Heart right ventricle (tissue), 16 donors: ENCODE measurements around the gene NCKAP5. TPM values are rescaled to one million over a fixed set of nuclear protein-coding genes. Genes with fewer than 3 reads are reported as not detected.

ENCODE experiments used
- ATAC-seq, 8 donors: fragments of 200-7000 bp; cut with Tn5 transposase; one replicate each; pipeline ENCODE4 v1.9.1; 2020; ENCODE audit warnings: mild to moderate bottlenecking in 8 of 8, moderate library complexity in 8 of 8, moderate number of reproducible peaks in 1 of 8
- DNase-seq, 2 donors: peaks; one replicate each; pipeline ENCODE4 v3.0.0-alpha.2; 2020
- H3K27ac ChIP-seq, 10 donors: fragments of 200-600 bp; sonication (generic) in 2 of 10; one replicate each; pipeline versions ENCODE4 v1.5.0 to v1.8.0; 2020 to 2022; ENCODE audit warnings: mild to moderate bottlenecking in 3 of 10
- H3K27me3 ChIP-seq, 7 donors: fragments of 200-600 bp; one replicate each; pipeline ENCODE4 v1.8.0; 2021 to 2022; ENCODE audit warnings: mild to moderate bottlenecking in 2 of 7
- H3K36me3 ChIP-seq, 9 donors: fragments of 200-600 bp; sonication (generic) in 1 of 9; one replicate each; pipeline versions ENCODE4 v1.5.0 to v1.8.0; 2020 to 2022; ENCODE audit warnings: mild to moderate bottlenecking in 2 of 9
- H3K4me1 ChIP-seq, 9 donors: fragments of 200-600 bp; sonication (generic) in 1 of 9; one replicate each; pipeline versions ENCODE4 v1.5.0 to v1.8.0; 2020 to 2022; ENCODE audit warnings: mild to moderate bottlenecking in 4 of 9
- H3K4me3 ChIP-seq, 10 donors: fragments of 200-600 bp; sonication (generic) in 2 of 10; one replicate each; pipeline versions ENCODE4 v1.5.0 to v1.8.0; 2020 to 2022; ENCODE audit warnings: mild to moderate bottlenecking in 7 of 10, moderate library complexity in 2 of 10
- H3K9me3 ChIP-seq, 11 donors: fragments of 200-600 bp in 10 of 11; sonication (generic) in 2 of 11; one replicate each; pipeline versions ENCODE4 v1.5.0 to v1.8.0; 2013 to 2022; ENCODE audit warnings: mild to moderate bottlenecking in 2 of 11, control low read depth in 1 of 11, moderate library complexity in 1 of 11
- CTCF ChIP-seq, 9 donors: fragments of 200-600 bp; sonication (generic) in 2 of 9; IDR thresholded peaks; one replicate each; pipeline versions ENCODE4 v1.5.0 to v1.8.0; 2021 to 2022; ENCODE audit warnings: antibody characterized with exemption in 9 of 9, mild to moderate bottlenecking in 5 of 9, moderate library complexity in 1 of 9
- WGBS, 2 donors: extraction: QIAGEN DNeasy Blood & Tissue Kit; methylation state at CpG; one replicate each; pipeline ENCODE4 v1.1.7; 2013; ENCODE audit warnings: inconsistent platforms in 1 of 2; 5-methylcytosine and 5-hydroxymethylcytosine counted together
- intact Hi-C, 10 donors: fragments of 100-400 bp; cut with DNase I; formaldehyde crosslinking; loops; one replicate each; pipeline versions ENCODE4 v1.11.1 to v1.14.2; 2022
- polyA plus RNA-seq, 2 donors: library from polyadenylated mRNA; stranded (reverse); fragments of 200-250 nt; gene quantifications; one replicate each; pipeline ENCODE4 v1.2.3, GENCODE V29; 2013
- total RNA-seq, 10 donors: library from RNA; stranded (reverse); fragmentation: NEBNext Ultra II Directional in 3 of 10; extraction: Animal tissue kit (Norgen Biotek cat#: 25700) in 3 of 10; gene quantifications; one replicate each; pipeline versions ENCODE4 v1.2.1 to v1.2.4, GENCODE V29; 2021 to 2023
- donor health status: Arrhythmogenic right ventricular cardiomyopathy.
- donor health status: ischemic (EF 13 %, LVEDD 7.1; RV severe dilation, severe dysfunction).
- donor health status: healthy with polysubstance abuse.
- donor health status: DM: no; HTN: yes; CAD: no.
- donor health status: DM: no; HTN: no; CAD: no.
- donor health status: ischemic (EF 25% LVEDD 6.9; RV normal size, moderate dysfunction).
- donor health status: ischemic (EF 25% LVEDD 5.7; RV mildly dilated, moderate dysfunction).
- donor health status: healthy.
- donor health status: DM: yes; HTN: yes; CAD: no.
- donor health status: Ischemic cardiomyopathy.
- donor health status: ischemic (EF 35%, LVEDD 5.7; RV mildly dilated, moderate dysfunction).
- donor health status: nonischemic (EF 11% LVEDD 7.7; RV severe dilation, severe dysfunction).
- donor health status: DM: yes; HTN: yes; CAD: no.
- donor health status: PGD.
- donor health status: ischemic (EF 29% LVEDD 5.4; RV normal size, mild dysfunction).
- donor health status: nonischemic (EF 23%, LVEDD 6.1; RV moderate dilation, normal function).

Gene NCKAP5
- total and polyA plus RNA-seq, 12 donors = 0.57 to 11.7 (median 6.2) TPM

GRCh38 chr2:132788310-132788838 is 779.9 kb downstream of the NCKAP5 start:
- no peak for ATAC-seq
- TF ChIP-seq CTCF (IDR thresholded peaks at IDR 0.05) = no peak
- WGBS, 2 donors = 64 to 67% methylated on average over 4 of the region's 4 CpGs

DNA sequence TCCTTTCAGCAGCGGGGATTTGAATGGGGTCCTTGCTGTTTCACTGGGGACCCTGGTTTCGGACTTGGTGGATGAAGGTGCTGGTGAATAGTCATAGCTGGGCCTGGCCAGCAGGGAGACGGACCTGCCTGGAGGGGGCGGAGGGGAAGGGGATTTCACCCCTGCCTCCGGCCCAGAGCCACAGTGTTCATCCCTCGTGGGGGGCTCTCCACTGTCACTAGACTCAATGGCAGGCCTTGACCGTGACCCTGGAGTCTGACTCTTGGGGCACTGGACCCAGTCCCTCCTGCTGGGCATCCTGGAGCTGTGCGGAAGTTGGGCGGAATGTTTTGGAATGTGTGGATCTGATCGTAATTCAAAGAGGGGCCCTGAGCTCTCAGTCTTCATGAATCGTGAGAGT is 784.4 kb downstream of the NCKAP5 start:
- DNase-seq (no peak), ATAC-seq (no peak)
- TF ChIP-seq CTCF (IDR thresholded peaks at IDR 0.05) = no peak
- H3K4me3 ChIP-seq = no peak overlapping the region
- no peak overlapping the region for H3K27ac ChIP-seq
- no peaks in the 10 kb centered on the region for H3K9me3 ChIP-seq
- intact Hi-C loops = no loop called here
- peaks cover 0 to 12% (median 0%) of the 10 kb centered on the region in 9 donors for H3K36me3 ChIP-seq
- H3K27me3 ChIP-seq = no peaks in the 10 kb centered on the region
- H3K4me1 ChIP-seq = no peaks in the 10 kb centered on the region
- WGBS, 2 donors = 86 to 97% methylated on average over 11 of the region's 11 CpGs

More at GRCh38 chr2:132788310-132788838, 779.9 kb downstream of the NCKAP5 start:
- Histone ChIP-seq H3K36me3 (peaks cover 0 to 8% (median 0%) of the 10 kb centered on the region in 9 donors), H3K27me3 (no peaks in the 10 kb centered on the region), H3K4me1 (no peaks in the 10 kb centered on the region), H3K27ac (no peak overlapping the region), H3K4me3 (no peak overlapping the region), H3K9me3 (no peaks in the 10 kb centered on the region)
- intact Hi-C loops = no loop called here
- DNase-seq = no peak

DNA sequence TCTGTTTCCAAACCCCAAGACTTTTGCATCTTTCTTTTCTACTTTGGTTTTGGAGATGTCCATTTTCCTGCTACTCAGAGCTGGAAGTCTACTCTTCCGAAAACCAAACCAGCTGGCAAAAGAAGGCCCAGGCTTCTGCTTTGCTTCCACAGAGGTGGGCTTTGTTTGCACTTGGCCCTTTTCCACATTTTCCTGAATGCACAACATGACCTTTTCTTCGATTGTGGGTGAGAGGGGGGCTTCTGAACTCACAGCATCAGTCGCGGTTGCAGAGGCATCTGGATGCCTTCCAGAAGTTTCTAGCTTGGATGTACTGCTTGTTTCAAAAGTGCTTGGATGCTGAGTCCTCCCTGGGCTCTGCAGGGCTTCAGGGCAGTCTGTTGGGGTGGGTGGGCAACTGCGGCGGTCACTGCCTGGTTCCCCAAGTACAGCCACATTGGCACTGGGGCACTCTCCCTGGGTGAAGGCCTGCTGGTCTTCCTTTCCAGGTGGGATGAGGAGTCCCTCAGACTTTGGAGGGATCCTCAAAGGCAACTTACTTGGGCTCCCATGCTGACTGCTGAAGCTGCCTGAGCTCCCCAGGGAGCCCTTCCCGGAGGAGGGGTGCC is 786.0 kb downstream of the NCKAP5 start:
- no peak for ATAC-seq
- WGBS, 2 donors = 84 to 85% methylated on average over 7 of the region's 7 CpGs
- H3K4me1 ChIP-seq = no peaks in the 10 kb centered on the region
- intact Hi-C loops = no loop called here
- no peak overlapping the region for H3K4me3 ChIP-seq
- TF ChIP-seq CTCF (IDR thresholded peaks at IDR 0.05) = no peak
- no peak for DNase-seq
- no peak overlapping the region for H3K27ac ChIP-seq
- H3K36me3 ChIP-seq = peaks cover 0 to 12% (median 0%) of the 10 kb centered on the region in 9 donors
- H3K27me3 ChIP-seq = no peaks in the 10 kb centered on the region
- no peaks in the 10 kb centered on the region for H3K9me3 ChIP-seq

DNA sequence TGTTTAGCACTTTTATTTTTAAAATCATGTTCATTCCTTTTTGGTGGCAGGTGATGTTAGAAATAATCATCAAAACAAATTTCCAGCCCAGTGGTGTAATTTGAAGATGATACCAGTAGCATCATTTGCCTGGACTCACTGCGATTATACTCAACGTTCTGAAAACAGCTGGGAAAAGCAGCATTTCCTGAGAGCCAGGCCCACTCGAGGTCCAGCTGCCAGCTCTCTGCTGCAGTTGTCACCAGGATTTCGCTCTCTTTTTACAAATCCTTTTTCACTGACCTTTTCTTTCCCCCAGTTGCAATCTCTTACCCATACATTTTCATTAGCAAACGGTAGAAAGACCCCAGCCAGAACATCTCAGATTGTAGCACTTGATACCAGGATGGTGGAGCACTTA is 787.6 kb downstream of the NCKAP5 start:
- Histone ChIP-seq H3K27ac (no peak overlapping the region), H3K9me3 (no peaks in the 10 kb centered on the region), H3K4me3 (no peak overlapping the region), H3K4me1 (no peaks in the 10 kb centered on the region), H3K36me3 (peaks cover 0 to 12% (median 0%) of the 10 kb centered on the region in 9 donors), H3K27me3 (no peaks in the 10 kb centered on the region)
- no peak for TF ChIP-seq CTCF (IDR thresholded peaks at IDR 0.05)
- 49 to 58% methylated on average over 5 of the region's 5 CpGs for WGBS, 2 donors
- DNase-seq = no peak
- intact Hi-C loops = no loop called here
- no peak for ATAC-seq
